Measurements from ENCODE around the gene ALDH5A1. TPM values are rescaled to one million over a fixed set of nuclear protein-coding genes. Genes with fewer than 3 reads are reported as not detected.

ALDH5A1 gene
- total RNA-seq, 1 donor from 2014 or later: 15.9 TPM

GRCh38 chr6:24492475-24492874, 2.3 kb upstream of the ALDH5A1 start:
- H3K9me3 Mint-ChIP-seq: peaks cover 3% of the 10 kb centered on the region
- ChIA-PET CTCF (interaction anchor here (4.4 to 6.5 kb wide), 2 partner anchors 30 to 91 kb away, joined by 55 to 60 read pairs; no protein-coding TSS in a partner anchor), POLR2A (interaction anchor here (5.3 kb wide), 1 partner anchor 25 kb away, joined by 67 read pairs; no protein-coding TSS in a partner anchor)
- no peak overlapping the region for H3K4me3 Mint-ChIP-seq
- peaks cover 28% of the 10 kb centered on the region for H3K4me1 Mint-ChIP-seq
- no peak for TF ChIP-seq CTCF (IDR thresholded peaks at IDR 0.05)
- peaks cover 14% of the 10 kb centered on the region for H3K36me3 Mint-ChIP-seq (ENCODE audit: low read depth)
- intact Hi-C loops (cut with micrococcal nuclease): loop anchor here (5.0 to 10.0 kb wide), 2 partner anchors 60 to 282 kb away; partner anchors contain the start of gene GMNN
- ATAC-seq (ENCODE audit: low read depth): no peak
- no peaks in the 10 kb centered on the region for H3K27me3 Mint-ChIP-seq
- H3K27ac Mint-ChIP-seq: no peak overlapping the region
- DNase-seq: no peak

GRCh38 chr6:24493945-24494820, 586 bp upstream of the ALDH5A1 start:
- DNase-seq: no peak
- CTCF ChIA-PET: interaction anchor here (0.7 to 6.5 kb wide), 12 partner anchors 13 to 202 kb away, joined by 3 to 60 read pairs (median 5); partner anchors contain the start of genes ACOT13 and TDP2
- H3K27ac Mint-ChIP-seq: peak overlapping the region; percentile 83
- POLR2A ChIA-PET: interaction anchor here (1.5 to 5.3 kb wide), 10 partner anchors 23 to 227 kb away, joined by 3 to 67 read pairs (median 6); partner anchors contain the start of genes ACOT13, C6orf62, KIAA0319 and TDP2
- H3K4me3 Mint-ChIP-seq: peak overlapping the region; percentile 86
- no peak for TF ChIP-seq CTCF (IDR thresholded peaks at IDR 0.05)
- no peak for ATAC-seq (ENCODE audit: low read depth)
- intact Hi-C loops (cut with micrococcal nuclease): loop anchor here (2.0 to 10.0 kb wide), 3 partner anchors 62 to 281 kb away; partner anchors contain the start of genes GMNN and KIAA0319
- H3K36me3 Mint-ChIP-seq (ENCODE audit: low read depth): peaks cover 20% of the 10 kb centered on the region
- H3K9me3 Mint-ChIP-seq: peaks cover 3% of the 10 kb centered on the region
- H3K27me3 Mint-ChIP-seq: no peaks in the 10 kb centered on the region
- peaks cover 33% of the 10 kb centered on the region for H3K4me1 Mint-ChIP-seq

GRCh38 chr6:24497254-24497970, 2.6 kb downstream of the ALDH5A1 start:
- peaks cover 33% of the 10 kb centered on the region for H3K4me1 Mint-ChIP-seq

GRCh38 chr6:24500683-24501082, 5.9 kb downstream of the ALDH5A1 start:
- no peaks in the 10 kb centered on the region for H3K27me3 Mint-ChIP-seq
- TF ChIP-seq CTCF (IDR thresholded peaks at IDR 0.05): no peak
- H3K9me3 Mint-ChIP-seq: peaks cover 3% of the 10 kb centered on the region
- intact Hi-C loops (cut with micrococcal nuclease): no loop called here
- no peak for DNase-seq
- ATAC-seq (ENCODE audit: low read depth): no peak
- H3K4me1 Mint-ChIP-seq: peaks cover 17% of the 10 kb centered on the region
- peaks cover 52% of the 10 kb centered on the region for H3K36me3 Mint-ChIP-seq (ENCODE audit: low read depth)
- no peak overlapping the region for H3K4me3 Mint-ChIP-seq
- ChIA-PET CTCF (interaction anchor here (0.6 to 1.1 kb wide), 4 partner anchors 11 to 197 kb away, joined by 3 to 4 read pairs (median 3); partner anchors contain the start of gene GPLD1), POLR2A (interaction anchor here (0.6 kb wide), 1 partner anchor 22 kb away, joined by 4 read pairs; no protein-coding TSS in a partner anchor)
- H3K27ac Mint-ChIP-seq: no peak overlapping the region

More at GRCh38 chr6:24497254-24497970, 2.6 kb downstream of the ALDH5A1 start:
- TF ChIP-seq CTCF (IDR thresholded peaks at IDR 0.05): no peak
- DNase-seq: no peak
- ChIA-PET POLR2A (interaction anchor here (0.7 to 5.3 kb wide), 2 partner anchors 17 to 20 kb away, joined by 3 to 67 read pairs; no protein-coding TSS in a partner anchor), CTCF (interaction anchor here (1.9 to 6.5 kb wide), 2 partner anchors 67 to 86 kb away, joined by 5 to 55 read pairs; no protein-coding TSS in a partner anchor)
- no peak for ATAC-seq (ENCODE audit: low read depth)
- Mint-ChIP-seq H3K27me3 (no peaks in the 10 kb centered on the region), H3K9me3 (peaks cover 3% of the 10 kb centered on the region), H3K27ac (peak overlapping the region; percentile 1), H3K4me3 (no peak overlapping the region), H3K36me3 (ENCODE audit: low read depth) (peaks cover 29% of the 10 kb centered on the region)
- intact Hi-C loops (cut with micrococcal nuclease): loop anchor here (10.0 kb wide), 1 partner anchor 277 kb away; the partner anchor contains the start of gene GMNN

Measured in activated B cell treated with CpG ODN at 0.5 μM for 24 hours (primary cell).